GM06990 (cell line): ENCODE results near the gene CCDC194.

Experiments
- DNase-seq: peaks from one replicate; pipeline ENCODE4 v3.0.0-alpha.2; 2011; ENCODE audit not compliant: insufficient read length; ENCODE audit errors: extremely low read depth
- H3K27me3 ChIP-seq: replicated peaks from 2 replicates; pipeline ENCODE4 v1.6.0; 2011; ENCODE audit warnings: low read length; ENCODE audit not compliant: control insufficient read depth, insufficient read depth
- H3K36me3 ChIP-seq: 2 replicates; pipeline ENCODE4 v1.5.1; 2011; ENCODE audit warnings: low read length; ENCODE audit not compliant: control insufficient read depth, insufficient read depth
- H3K4me3 ChIP-seq: replicated peaks from 2 replicates; pipeline ENCODE4 v1.5.1; 2011; ENCODE audit warnings: low read depth, mild to moderate bottlenecking, control low read depth, low read length
- CTCF ChIP-seq: IDR thresholded peaks from 2 replicates; pipeline ENCODE4 v1.5.1; 2011; ENCODE audit warnings: low read length, control low read depth, mild to moderate bottlenecking, inconsistent platforms; ENCODE audit not compliant: insufficient read depth, poor library complexity, severe bottlenecking

Gene CCDC194

DNA sequence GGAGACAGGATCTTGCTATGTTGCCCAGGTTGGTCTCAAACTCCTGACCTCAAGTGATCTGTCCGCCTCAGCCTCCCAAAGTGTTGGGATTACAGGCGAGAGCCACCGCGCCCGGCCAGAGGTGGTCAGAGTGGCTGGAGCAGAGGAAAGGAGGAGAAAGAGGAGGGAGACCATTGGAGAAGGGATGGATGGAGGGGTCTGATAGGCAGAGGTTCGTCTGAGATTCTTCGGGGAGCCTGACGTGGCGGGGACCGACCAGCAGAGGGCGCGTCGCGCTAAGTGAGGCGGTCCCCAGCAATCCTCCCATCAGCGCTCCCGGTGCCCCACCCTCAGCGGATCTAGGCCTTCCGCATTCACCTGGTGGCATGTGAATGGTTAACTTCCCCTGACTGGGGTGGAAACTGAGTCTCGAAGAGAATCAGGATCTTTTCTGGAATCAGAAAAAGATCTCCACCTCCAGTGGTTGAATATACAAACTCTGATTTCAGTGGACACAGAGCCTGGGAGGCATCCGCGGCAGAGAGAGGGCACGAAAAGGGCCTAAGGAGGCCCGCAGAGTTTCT lies 47.8 kb downstream of the CCDC194 start:
- H3K4me3 ChIP-seq: no peak overlapping the region
- no peaks in the 10 kb centered on the region for H3K27me3 ChIP-seq
- no peaks in the 10 kb centered on the region; the same call in 1 of the 2 replicates for H3K36me3 ChIP-seq
- peak; percentile 88 for DNase-seq
- peak; percentile 91 for TF ChIP-seq CTCF

- H3K36me3 ChIP-seq: peaks cover 4% of the 10 kb centered on the region
- DNase-seq: no peak
- no peak overlapping the region for H3K4me3 ChIP-seq
- no peak for TF ChIP-seq CTCF
- H3K27me3 ChIP-seq: no peaks in the 10 kb centered on the region
These were observed 52.2 kb downstream of the CCDC194 start for GRCh38 chr19:17341845-17342244.

DNA sequence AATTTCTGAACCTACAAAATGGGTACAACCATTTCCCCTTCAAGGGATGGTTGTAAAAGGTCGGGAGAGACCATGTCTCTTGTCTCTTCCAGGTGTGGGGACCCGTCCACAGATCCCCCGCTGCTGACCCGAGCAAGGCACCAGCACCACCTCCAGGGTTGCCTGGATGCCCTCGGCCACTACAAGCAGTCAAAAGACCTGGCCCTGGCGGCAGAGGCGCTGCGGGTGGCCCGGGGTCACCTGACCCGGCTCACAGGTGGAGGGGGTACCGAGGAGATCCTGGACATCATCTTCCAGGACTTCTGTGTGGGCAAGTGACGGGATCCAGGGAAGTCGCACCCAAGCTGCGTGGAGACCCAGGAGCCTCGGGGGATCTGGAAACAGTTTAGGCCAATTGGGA lies 52.6 kb downstream of the CCDC194 start:
- Histone ChIP-seq H3K4me3 (no peak overlapping the region), H3K27me3 (no peaks in the 10 kb centered on the region), H3K36me3 (peaks cover 4% of the 10 kb centered on the region)

DNA sequence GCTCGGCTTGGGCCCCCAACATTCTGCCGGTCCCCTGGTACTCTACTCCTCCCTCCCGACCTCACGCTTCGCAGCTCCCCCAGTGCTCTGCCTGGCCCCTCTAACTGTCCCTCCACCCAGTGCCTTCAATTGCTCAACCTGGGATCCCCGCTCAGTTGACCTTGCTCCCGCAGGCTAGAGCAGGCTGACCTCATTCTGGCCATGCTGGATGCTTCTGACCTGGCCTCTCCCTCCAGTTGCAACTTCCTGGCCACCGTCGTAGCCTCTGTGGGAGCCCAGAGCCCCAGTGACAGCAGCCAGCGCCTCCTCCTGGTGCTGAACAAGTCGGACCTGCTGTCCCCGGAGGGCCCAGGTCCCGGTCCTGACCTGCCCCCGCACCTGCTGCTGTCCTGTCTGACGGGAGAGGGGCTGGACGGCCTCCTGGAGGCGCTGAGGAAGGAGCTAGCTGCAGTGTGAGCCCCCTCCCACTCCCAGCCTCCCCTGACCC lies 53.1 kb downstream of the CCDC194 start:
- DNase-seq: no peak
- H3K4me3 ChIP-seq: no peak overlapping the region
- peak; percentile 1 for TF ChIP-seq CTCF
- no peaks in the 10 kb centered on the region for H3K27me3 ChIP-seq
- H3K36me3 ChIP-seq: peaks cover 4% of the 10 kb centered on the region

More for the DNA sequence above, 52.6 kb downstream of the CCDC194 start:
- no peak for TF ChIP-seq CTCF
- no peak for DNase-seq
